Upper lobe of left lung (tissue), 6 donors: ENCODE measurements around the gene RSRC2. TPM values are rescaled to one million over a fixed set of nuclear protein-coding genes. Genes with fewer than 3 reads are reported as not detected.

ENCODE experiments used
- ATAC-seq, 2 donors: fragments of 200-7000 bp; cut with Tn5 transposase; one replicate each; pipeline ENCODE4 v1.9.1; 2022; ENCODE audit warnings: mild to moderate bottlenecking in 2 of 2, moderate library complexity in 2 of 2; ENCODE audit not compliant: low FRiP score in 2 of 2
- DNase-seq, 2 donors: peaks; one replicate each; pipeline ENCODE4 v3.0.0-alpha.2; 2019 to 2020
- H3K27ac ChIP-seq, 4 donors: fragments of 200-600 bp; sonication (generic); one replicate each; pipeline ENCODE4 v1.5.1; 2016 to 2019
- H3K27me3 ChIP-seq, 4 donors: fragments of 200-600 bp; sonication (generic); one replicate each; pipeline ENCODE4 v1.5.1; 2017 to 2019
- H3K36me3 ChIP-seq, 4 donors: fragments of 200-600 bp; sonication (generic); one replicate each; pipeline ENCODE4 v1.5.1; 2016 to 2019
- H3K4me1 ChIP-seq, 4 donors: fragments of 200-600 bp; sonication (generic); one replicate each; pipeline ENCODE4 v1.5.1; 2018 to 2019
- H3K4me3 ChIP-seq, 4 donors: fragments of 200-600 bp; sonication (generic); one replicate each; pipeline ENCODE4 v1.5.1; 2017 to 2019; ENCODE audit warnings: mild to moderate bottlenecking in 2 of 4, moderate library complexity in 1 of 4
- H3K9me3 ChIP-seq, 4 donors: fragments of 200-600 bp; sonication (generic); one replicate each; pipeline ENCODE4 v1.5.1; 2018 to 2019
- CTCF ChIP-seq, 6 experiments: fragments of 450-650 bp in 4 of 6; fragments of 200-600 bp in 2 of 6; sonication (generic) in 2 of 6; IDR thresholded peaks; one replicate each; pipeline ENCODE4 v1.5.1; 2016 to 2019; ENCODE audit warnings: antibody characterized with exemption in 6 of 6
- EP300 ChIP-seq, 4 donors: sonication (generic); formaldehyde crosslinking; IDR thresholded peaks; one replicate each; pipeline ENCODE4 v1.5.1; 2017; ENCODE audit warnings: antibody characterized with exemption in 4 of 4, control low read depth in 2 of 4
- POLR2A ChIP-seq, 4 donors: fragments of 450-650 bp; IDR thresholded peaks; one replicate each; pipeline ENCODE4 v1.5.1; 2016 to 2017; ENCODE audit warnings: antibody characterized with exemption in 4 of 4, mild to moderate bottlenecking in 2 of 4
- POLR2AphosphoS5 ChIP-seq, 2 donors: sonication (generic); formaldehyde crosslinking; IDR thresholded peaks; one replicate each; pipeline ENCODE4 v1.5.1; 2017; ENCODE audit warnings: antibody characterized with exemption in 2 of 2
- WGBS, 2 donors: methylation state at CpG; one replicate each; pipeline ENCODE4 v1.1.5; 2017 to 2018; 5-methylcytosine and 5-hydroxymethylcytosine counted together
- total RNA-seq, 6 donors: library from RNA; depleted of rRNA in 4 of 6; stranded (reverse); fragments of >200 nt in 4 of 6; gene quantifications; one replicate each; pipeline versions ENCODE4 v1.1.0 to v1.2.1, GENCODE V29; 2016 to 2021
- donor health status: DM: no; HTN: no; CAD: no; lungs with moderate emphysema.
- donor health status: DM: no; HTN: yes; CAD: no; lungs with severe emphysema.

The RSRC2 gene
- total RNA-seq, 6 donors from 2014 or later: 52.8 to 241 (median 88.3) TPM

DNA sequence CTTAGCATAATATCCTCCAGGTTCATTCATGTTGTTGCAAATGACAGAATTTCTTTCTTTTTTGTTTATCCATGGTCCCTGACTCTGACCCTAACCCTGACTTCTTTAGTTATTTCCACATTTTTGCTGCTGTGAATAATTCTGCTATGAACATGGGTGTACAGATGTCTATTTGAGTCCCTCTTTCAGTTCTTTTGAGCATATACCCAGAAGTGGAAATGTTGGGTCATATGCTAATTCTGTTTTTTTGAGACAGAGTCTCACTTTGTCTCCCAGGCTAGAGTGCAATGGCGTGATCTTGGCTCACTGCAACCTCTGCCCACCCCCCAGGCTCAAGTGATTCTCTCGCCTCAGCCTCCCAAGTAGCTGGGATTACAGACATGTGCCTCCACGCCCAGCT, 33.4 kb upstream of the RSRC2 start:
- Histone ChIP-seq H3K36me3 (peaks cover 0 to 20% (median 7%) of the 10 kb centered on the region in 4 donors), H3K4me3 (no peak overlapping the region), H3K9me3 (no peaks in the 10 kb centered on the region), H3K27me3 (no peaks in the 10 kb centered on the region), H3K4me1 (no peaks in the 10 kb centered on the region), H3K27ac (no peak overlapping the region)
- WGBS, 2 donors: 98 to 100% methylated on average over 3 of the region's 3 CpGs
- ATAC-seq (no peak), DNase-seq (no peak)
- TF ChIP-seq EP300 (IDR thresholded peaks at IDR 0.05): no peak
- no peak for TF ChIP-seq POLR2AphosphoS5 (IDR thresholded peaks at IDR 0.05)
- no peak for TF ChIP-seq POLR2A (IDR thresholded peaks at IDR 0.05)
- TF ChIP-seq CTCF (IDR thresholded peaks at IDR 0.05): no peak

GRCh38 chr12:122558745-122559641, 32.3 kb upstream of the RSRC2 start:
- DNase-seq (no peak), ATAC-seq (no peak)
- Histone ChIP-seq H3K27ac (no peak overlapping the region), H3K27me3 (no peaks in the 10 kb centered on the region), H3K9me3 (no peaks in the 10 kb centered on the region), H3K4me1 (no peaks in the 10 kb centered on the region), H3K36me3 (peaks cover 0 to 17% (median 7%) of the 10 kb centered on the region in 4 donors), H3K4me3 (no peak overlapping the region)
- 97% methylated on average over 16 of the region's 16 CpGs for WGBS, 2 donors
- TF ChIP-seq POLR2A (IDR thresholded peaks at IDR 0.05) (no peak), EP300 (IDR thresholded peaks at IDR 0.05) (no peak), CTCF (IDR thresholded peaks at IDR 0.05) (no peak), POLR2AphosphoS5 (IDR thresholded peaks at IDR 0.05) (no peak)

DNA sequence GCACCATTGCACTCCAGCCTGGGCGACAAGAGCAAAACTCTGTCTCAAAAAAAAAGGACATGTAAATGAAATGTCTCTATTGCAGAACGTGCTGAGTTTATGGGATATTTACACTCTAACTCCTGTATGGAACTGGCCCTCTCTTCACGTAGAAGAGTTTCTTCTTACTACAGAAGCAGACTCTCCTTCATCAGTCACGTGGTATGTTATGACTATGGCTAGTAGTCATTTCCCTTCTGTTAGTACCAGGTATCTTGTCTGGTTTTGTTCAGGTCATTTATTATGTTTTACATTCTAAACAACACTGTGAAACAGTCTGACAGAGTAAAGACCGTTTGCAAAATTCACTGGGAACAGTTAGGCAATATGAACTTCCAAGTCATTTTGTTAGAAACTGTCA, 20.6 kb upstream of the RSRC2 start:
- DNase-seq: no peak
- H3K4me1 ChIP-seq: no peaks in the 10 kb centered on the region
- 81 to 88% methylated on average over 5 of the region's 5 CpGs for WGBS, 2 donors
- no peaks in the 10 kb centered on the region for H3K27me3 ChIP-seq
- ATAC-seq: no peak
- peaks cover 0 to 43% (median 21%) of the 10 kb centered on the region in 4 donors for H3K36me3 ChIP-seq
- H3K4me3 ChIP-seq: no peak overlapping the region
- no peaks in the 10 kb centered on the region for H3K9me3 ChIP-seq
- no peak overlapping the region for H3K27ac ChIP-seq
- no peak for TF ChIP-seq CTCF (IDR thresholded peaks at IDR 0.05)
- TF ChIP-seq EP300 (IDR thresholded peaks at IDR 0.05): no peak
- no peak for TF ChIP-seq POLR2AphosphoS5 (IDR thresholded peaks at IDR 0.05)
- TF ChIP-seq POLR2A (IDR thresholded peaks at IDR 0.05): no peak

- Histone ChIP-seq H3K27me3 (no peaks in the 10 kb centered on the region), H3K36me3 (peaks cover 0 to 35% (median 13%) of the 10 kb centered on the region in 4 donors), H3K27ac (no peak overlapping the region), H3K9me3 (no peaks in the 10 kb centered on the region), H3K4me1 (no peaks in the 10 kb centered on the region), H3K4me3 (no peak overlapping the region)
- 93 to 97% methylated on average over 2 of the region's 2 CpGs for WGBS, 2 donors
- DNase-seq (no peak), ATAC-seq (no peak)
- TF ChIP-seq EP300 (IDR thresholded peaks at IDR 0.05) (no peak), CTCF (IDR thresholded peaks at IDR 0.05) (no peak), POLR2AphosphoS5 (IDR thresholded peaks at IDR 0.05) (no peak), POLR2A (IDR thresholded peaks at IDR 0.05) (no peak)
Measured at GRCh38 chr12:122545855-122546254, 19.1 kb upstream of the RSRC2 start.
